ENCODE results near the gene VWA3B.
"Not testable (repeated sequence)": the region's sequence is repeated elsewhere in the genome, so short reads cannot be mapped to it uniquely, and the experiment has no call there.

The VWA3B gene

GRCh38 chr2:98128556-98129109, 41.7 kb downstream of the VWA3B start:
- DNase-seq = no peak

DNA sequence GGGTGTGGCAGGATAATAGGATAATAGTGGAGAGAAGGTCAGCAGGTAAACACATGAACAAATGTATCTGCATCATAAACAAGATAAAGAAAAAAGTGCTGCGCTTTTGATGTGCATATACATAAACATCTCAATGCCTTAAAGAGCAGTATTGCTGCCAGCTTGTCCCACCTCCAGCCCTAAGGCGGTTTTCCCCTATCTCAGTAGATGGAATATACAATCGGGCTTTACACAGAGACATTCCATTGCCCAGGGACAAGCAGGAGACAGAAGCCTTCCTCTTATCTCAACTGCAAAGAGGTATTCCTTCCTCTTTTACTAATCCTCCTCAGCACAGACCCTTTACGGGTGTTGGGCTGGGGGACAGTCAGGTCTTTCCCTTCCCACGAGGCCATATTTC, 43.1 kb downstream of the VWA3B start:
- DNase-seq = not testable (repeated sequence)

DNA sequence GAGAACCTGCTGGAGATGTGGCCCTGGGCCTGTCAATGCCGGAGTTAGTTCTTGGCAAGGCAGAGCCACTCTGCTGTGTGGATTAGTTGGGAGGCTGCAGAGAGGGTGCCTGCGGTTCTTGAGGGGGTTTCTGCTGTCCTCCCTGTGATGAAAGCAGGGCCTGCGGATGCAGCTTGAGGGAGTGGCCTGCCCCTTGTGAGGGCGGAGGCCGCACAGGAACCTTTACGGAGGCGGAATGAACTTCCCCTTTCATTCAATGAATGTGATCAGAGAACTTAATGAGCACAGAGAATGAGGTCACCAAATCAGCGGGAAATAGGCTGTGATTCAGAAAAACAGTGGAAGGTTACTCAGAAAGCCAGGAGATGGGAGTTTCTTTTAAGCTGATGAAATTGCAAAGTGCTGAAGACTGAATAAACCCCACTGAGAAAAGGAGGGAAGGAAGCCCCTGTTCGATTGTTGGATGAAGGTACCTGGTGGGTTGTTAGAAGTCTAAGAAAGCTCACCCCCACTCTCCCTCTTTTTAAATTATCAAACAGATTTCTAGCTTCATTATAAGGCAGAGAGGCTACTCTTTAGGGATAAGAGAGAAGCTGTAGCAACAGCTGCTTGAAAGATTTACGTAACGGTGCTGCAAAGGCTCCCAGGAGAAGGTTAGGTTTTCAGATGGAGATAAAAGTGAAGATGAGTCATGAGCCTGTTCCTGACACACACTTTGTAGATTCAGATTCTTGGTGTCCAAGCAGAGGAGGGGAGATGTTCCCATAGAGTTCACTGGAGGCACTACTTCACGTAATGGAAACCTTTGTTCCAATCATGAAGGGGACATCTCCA, 47.4 kb downstream of the VWA3B start:
- peak in 3 of 51 donors; percentile 15 to 33 (median 26) for DNase-seq

DNA sequence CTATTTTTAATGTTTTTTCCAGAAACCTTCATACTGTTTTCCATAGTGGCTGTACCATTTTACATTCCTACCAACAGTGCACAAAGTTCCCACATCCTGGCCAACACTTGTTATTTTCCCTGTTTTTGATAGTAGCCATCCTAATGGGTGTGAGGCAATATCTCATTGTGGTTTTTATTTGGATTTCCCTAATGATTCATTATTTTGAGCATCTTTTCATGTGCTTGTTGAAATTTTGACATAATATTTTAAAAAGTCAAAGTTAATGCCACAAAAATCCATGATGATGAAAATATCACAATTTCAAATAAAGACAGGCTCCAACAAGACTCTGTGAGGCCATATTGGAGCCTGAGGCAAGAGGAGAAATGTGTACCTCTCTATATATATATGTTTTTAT, 50.2 kb downstream of the VWA3B start:
- no peak for DNase-seq

GRCh38 chr2:98138978-98139377, 52.0 kb downstream of the VWA3B start:
- DNase-seq = not testable (repeated sequence)

DNA sequence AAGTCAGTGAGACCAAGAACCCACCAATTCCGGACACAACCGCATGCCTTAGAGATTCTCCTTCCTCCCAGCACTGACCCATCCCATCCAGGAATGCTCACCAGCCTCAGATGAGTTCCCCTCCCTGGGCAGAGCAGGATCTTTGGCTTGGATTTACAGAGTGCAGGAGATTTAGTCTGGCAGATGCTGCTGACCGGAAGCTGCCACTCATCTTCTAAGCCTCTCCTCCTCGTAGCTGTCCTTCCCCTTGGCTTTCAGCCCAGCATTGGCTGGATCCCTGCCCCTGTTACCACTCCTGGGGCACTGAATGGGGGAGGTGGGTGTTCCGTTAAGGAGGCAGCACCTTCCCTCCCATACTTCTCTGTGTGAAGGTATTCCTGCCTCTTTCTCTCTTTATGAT, 53.2 kb downstream of the VWA3B start:
- peak in 4 of 51 donors; percentile 9 to 14 (median 10) for DNase-seq

GRCh38 chr2:98142106-98142791, 55.3 kb downstream of the VWA3B start:
- DNase-seq = no peak

DNA sequence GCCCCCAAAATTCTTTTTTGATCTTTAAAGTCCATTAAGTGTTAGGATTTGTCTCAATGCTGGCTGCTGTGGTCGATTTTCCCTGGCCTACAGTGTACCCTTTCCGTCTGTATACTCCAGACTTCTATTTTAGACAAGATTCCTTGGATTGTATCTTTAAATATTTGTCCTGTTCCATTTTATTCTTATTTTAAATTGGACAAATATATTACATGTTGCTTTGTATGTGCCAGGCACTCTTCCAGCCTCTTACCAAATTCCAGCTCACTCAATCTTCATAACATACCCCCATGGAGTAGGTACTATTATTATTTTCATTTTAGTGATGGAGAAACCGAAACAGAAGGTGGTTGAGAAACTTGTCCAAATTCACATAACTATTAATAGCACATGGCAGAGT, 58.1 kb downstream of the VWA3B start:
- no peak for DNase-seq

DNA sequence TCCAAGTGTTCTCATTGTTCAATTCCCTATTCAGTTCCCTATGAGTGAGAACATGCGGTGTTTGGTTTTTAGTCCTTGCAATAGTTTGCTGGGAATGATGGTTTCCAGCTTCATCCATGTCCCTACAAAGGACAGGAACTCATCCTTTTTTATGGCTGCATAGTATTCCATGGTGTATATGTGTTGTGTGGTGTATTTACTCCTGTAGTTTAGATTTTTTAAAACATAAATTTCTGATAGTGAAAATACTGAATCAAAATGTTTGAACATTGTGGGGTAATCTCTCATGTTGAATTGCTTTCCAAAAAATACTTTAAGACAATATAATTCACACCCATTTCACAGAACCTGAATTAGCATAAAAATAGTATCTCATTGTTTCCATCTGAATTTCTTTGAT, 60.9 kb downstream of the VWA3B start:
- DNase-seq = not testable (repeated sequence)

DNA sequence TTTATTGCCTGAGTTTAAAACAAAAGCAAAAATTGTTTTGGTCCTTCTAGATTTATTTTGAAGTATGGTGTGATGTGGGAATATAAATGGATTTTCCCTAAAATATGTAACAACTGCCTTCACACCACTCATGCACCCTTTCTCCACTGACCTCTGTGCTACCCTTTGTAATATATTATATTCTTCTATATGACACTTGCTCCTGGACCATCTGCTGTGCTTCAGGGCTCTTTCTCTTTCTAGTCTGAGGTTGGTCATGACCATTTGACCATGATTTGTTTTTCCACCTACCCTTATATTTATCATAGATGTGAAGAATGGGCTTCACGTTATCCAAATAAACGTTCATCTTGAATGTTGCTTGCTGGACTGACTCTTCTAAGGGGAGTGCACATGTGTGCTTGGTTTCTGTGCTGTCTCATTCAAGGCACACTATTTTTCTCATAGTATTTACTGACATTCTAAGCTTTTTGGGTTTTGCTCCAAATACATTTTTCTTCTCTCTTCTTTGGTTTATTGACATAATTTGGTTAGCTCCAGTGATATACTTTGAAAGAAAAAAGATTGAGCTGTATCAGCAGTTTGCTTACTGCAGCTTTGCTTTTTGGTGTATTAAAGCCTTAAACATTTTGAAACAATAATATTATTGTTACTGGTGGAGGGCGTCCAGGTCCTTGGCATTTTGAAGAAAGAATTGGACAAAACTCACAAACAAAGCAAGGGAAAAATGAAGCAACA, 61.8 kb downstream of the VWA3B start:
- no peak for DNase-seq

- DNase-seq = peak in 13 of 51 donors; percentile 8 to 62 (median 19)
Observed at GRCh38 chr2:98149333-98149697, 62.3 kb downstream of the VWA3B start.

DNA sequence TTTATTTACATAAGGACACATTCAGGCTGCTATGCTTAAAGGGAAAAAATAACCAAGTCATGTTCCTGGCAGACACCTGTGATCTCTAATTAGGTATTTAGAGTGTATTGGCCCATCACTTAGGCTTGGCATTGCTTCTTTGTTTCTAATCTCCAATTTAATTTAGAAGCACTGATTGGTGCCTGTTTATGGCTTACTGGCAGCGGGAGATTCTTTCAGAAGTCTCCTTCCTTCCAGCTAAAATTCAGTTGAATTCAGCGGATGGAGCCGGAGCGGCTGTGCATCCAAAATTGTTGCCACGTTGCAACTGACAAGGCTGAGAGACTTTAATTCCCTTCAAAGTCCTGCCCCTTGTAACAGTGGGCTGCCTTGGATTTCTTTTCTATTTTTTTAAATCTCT, 66.5 kb downstream of the VWA3B start:
- no peak for DNase-seq

- no peak for DNase-seq
Observed at GRCh38 chr2:98155291-98155690, 68.3 kb downstream of the VWA3B start.

DNA sequence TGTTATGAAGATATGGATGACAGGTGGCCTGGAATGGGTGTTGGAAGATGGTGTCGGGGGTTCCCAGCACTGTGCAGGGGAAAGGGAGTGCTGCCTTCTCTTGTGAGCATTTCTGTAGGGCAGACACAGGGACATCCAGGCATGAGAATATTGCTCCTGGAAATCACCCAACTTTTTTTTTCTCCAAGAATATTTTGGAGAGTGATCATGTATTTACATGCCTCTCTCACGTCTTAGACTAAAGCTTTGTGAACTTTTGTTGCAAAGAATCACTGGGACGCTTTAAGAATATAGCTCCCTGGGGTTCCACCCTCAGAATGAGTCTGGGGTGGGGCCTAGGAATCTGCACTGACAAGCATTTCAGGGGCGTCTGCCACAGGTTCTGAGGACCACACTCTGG, 68.7 kb downstream of the VWA3B start:
- no peak for DNase-seq

DNA sequence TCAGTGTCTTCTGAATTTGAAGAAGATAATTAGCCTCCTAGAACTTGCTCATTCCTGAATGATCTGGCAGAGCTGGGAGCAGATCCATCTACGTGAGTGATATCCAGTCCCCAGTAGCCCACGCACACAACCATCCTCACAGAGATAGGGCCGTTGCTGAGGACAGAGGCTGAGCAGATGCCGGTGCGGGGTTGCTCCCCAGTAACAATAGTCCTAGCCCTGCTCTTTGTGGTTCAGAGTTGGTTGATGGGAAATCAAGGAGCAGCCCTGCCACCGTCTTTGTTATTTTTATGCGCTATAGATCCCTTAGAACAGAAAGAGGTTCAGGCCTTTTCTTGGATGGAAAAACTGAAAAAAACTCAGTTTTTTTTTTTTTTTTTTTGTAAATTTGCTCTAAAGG, 69.3 kb downstream of the VWA3B start:
- DNase-seq = no peak

- no peak for DNase-seq
Observed at GRCh38 chr2:98157557-98157956, 70.6 kb downstream of the VWA3B start.

- DNase-seq = no peak
Observed at GRCh38 chr2:98158305-98158704, 71.3 kb downstream of the VWA3B start.

GRCh38 chr2:98160554-98160953, 73.6 kb downstream of the VWA3B start:
- DNase-seq = no peak

- no peak for DNase-seq
Observed at GRCh38 chr2:98161186-98161585, 74.2 kb downstream of the VWA3B start.

- no peak for DNase-seq
Observed at GRCh38 chr2:98164256-98164655, 77.3 kb downstream of the VWA3B start.

DNA sequence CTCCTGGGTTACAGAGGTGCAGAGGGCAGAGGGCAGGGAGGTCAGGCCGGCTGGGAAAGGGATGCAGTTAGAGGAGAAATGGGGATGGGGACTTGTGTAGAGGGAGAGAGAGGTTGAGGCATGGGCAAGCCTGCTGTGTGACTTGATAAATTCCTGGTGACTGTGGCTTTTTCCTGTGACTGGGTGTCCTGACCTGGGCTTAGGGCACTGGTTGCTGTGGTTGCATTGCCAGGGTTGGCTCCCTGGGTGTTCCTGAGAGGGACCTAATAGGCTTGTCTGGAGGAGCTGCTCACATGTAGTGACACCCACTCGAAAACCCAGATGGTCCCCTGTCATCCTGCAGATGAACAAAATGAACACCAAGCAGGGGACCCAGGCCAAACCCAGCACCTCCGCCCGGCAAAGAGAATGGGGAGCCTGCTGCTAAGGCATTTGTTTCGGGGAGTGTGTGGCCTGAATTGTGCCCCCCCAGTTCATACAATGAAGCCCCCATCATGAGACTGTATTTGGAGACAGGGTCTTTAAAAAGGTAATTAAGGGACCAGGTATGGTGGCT, 78.6 kb downstream of the VWA3B start:
- no peak for DNase-seq

DNA sequence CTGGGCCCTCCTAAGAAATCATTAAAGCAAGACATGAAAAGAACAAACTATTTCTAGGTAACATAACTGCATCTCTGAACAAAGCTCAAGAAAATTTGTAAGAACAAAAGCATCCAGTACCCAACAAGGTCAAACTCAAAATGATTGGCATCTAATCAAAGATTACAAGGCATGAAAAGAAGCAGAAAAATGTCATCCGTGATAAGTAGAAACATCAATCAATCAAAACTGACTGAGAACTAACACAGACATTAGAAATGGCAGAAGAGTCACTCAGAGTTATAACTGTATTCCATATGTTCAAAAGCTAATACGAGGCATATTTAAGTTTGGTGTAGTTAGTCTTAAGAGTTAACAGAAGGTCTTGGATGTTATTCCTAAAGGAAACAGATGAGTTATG, 80.9 kb downstream of the VWA3B start:
- DNase-seq = no peak

Measured in hypothalamus (tissue), 51 donors.